Motor neuron (in vitro differentiated cells): ENCODE measurements around the gene ZNF528. TPM values are rescaled to one million over a fixed set of nuclear protein-coding genes. Genes with fewer than 3 reads are reported as not detected.

Source experiments
- ATAC-seq, 8 experiments: fragments of 200-7000 bp; cut with Tn5 transposase; replicated peaks in 6 of 8; 2 replicates each; pipeline ENCODE4 v1.8.0; 2021; ENCODE audit warnings: mild to moderate bottlenecking in 8 of 8, moderate library complexity in 8 of 8
- H3K27ac ChIP-seq, 2 donors: fragments of 250-450 bp; sonication (Bioruptor Pico); 2 replicates each; pipeline ENCODE4 v1.9.0; 2021; ENCODE audit warnings: antibody characterized with exemption in 2 of 2, mild to moderate bottlenecking in 2 of 2, moderate library complexity in 1 of 2
- H3K4me1 ChIP-seq, 2 donors: fragments of 250-450 bp; sonication (Bioruptor Pico); replicated peaks in 1 of 2; 2 replicates each; pipeline ENCODE4 v1.6.1; 2021; ENCODE audit warnings: antibody characterized with exemption in 2 of 2, mild to moderate bottlenecking in 2 of 2, moderate library complexity in 1 of 2
- H3K4me3 ChIP-seq, 5 donors: fragments of 250-450 bp; sonication (Bioruptor Pico); 2 replicates each; pipeline ENCODE4 v1.9.0; 2021; ENCODE audit warnings: antibody characterized with exemption in 5 of 5, mild to moderate bottlenecking in 5 of 5, moderate library complexity in 4 of 5
- WGBS, 10 experiments: fragments of 450-650 bp; shearing (Covaris generic); methylation state at CpG; one replicate each; pipeline ENCODE4 v1.0.0; 2022; 5-methylcytosine and 5-hydroxymethylcytosine counted together
- in situ Hi-C, 9 experiments: fragments of 400-800 bp; cut with MboI; loops; one replicate each; pipeline ENCODE4 v1.15.0; 2021; ENCODE audit warnings: low sequenced_read_pairs in 9 of 9, low pct_unique_long_range_greater_than_20kb in 2 of 9; ENCODE audit not compliant: unreplicated experiment in 9 of 9
- total RNA-seq, 8 experiments: library from RNA; unstranded; fragments of 300-600 nt; gene quantifications; 2 replicates each; pipeline versions ENCODE4 v1.2.3 to v1.2.4, GENCODE V29; 2022

Gene ZNF528
- total RNA-seq, 8 experiments from 2014 or later: 6.8 to 61.4 (median 35.1) TPM

GRCh38 chr19:52453324-52454094 is 55.9 kb downstream of the ZNF528 start, which contains the start of gene ZNF578:
ZNF578 (plus strand) TSS chr19:52453553; CDS start chr19:52501846, 48,293 bp downstream.
- H3K27ac ChIP-seq: no peak within 1 kb of the TSS
- in situ Hi-C loops: no loop called here
- WGBS, 10 experiments: 16 to 95% (median 95%) methylated on average over 5 to 19 of the region's 48 CpGs; no CpG with 5 or more reads in 7 of the 10 experiments

GRCh38 chr19:52464798-52465470 is 67.3 kb downstream of the ZNF528 start:
- no peak for ATAC-seq
- no peaks in the 10 kb centered on the region for H3K4me1 ChIP-seq
- 20 to 100% (median 67%) methylated on average over 1 to 8 of the region's 14 CpGs for WGBS, 10 experiments
- H3K27ac ChIP-seq: no peak overlapping the region
- no peak overlapping the region for H3K4me3 ChIP-seq
- in situ Hi-C loops: no loop called here

More at GRCh38 chr19:52453324-52454094, 55.9 kb downstream of the ZNF528 start, which contains the start of gene ZNF578:
- peak within 1 kb of the TSS in 1 of 5 donors; percentile 70 for H3K4me3 ChIP-seq
- ATAC-seq: peak in 5 of 8 experiments; percentile 74 to 99 (median 96)
- no peaks in the 10 kb centered on the region for H3K4me1 ChIP-seq

Other genes starting within 250 kb of the ZNF528 start
- 10 to 100 TPM in 4 of 8 experiments, 1 to 10 TPM in 4; 3.4 to 17.7 (median 9.4) TPM for gene ZNF836, start 226.2 kb upstream of the ZNF528 start, total RNA-seq
- 100 to 1,000 TPM; 135 to 212 (median 176) TPM for gene PPP2R1A, start 207.8 kb upstream of the ZNF528 start, total RNA-seq
- gene ZNF766, start 128.3 kb upstream of the ZNF528 start, total RNA-seq: 10 to 100 TPM; 13.5 to 30.4 (median 17.6) TPM
- 10 to 100 TPM in 4 of 8 experiments, 1 to 10 TPM in 4; 6.7 to 17.7 (median 10.0) TPM for gene ZNF480, start 100.7 kb upstream of the ZNF528 start, total RNA-seq
- 10 to 100 TPM in 5 of 8 experiments, 1 to 10 TPM in 3; 1.7 to 17.3 (median 13.3) TPM for gene ZNF610, start 61.6 kb upstream of the ZNF528 start, total RNA-seq
- gene ZNF880, start 27.9 kb upstream of the ZNF528 start, total RNA-seq: 10 to 100 TPM in 7 of 8 experiments, 1 to 10 TPM in 1; 8.2 to 40.1 (median 22.4) TPM
- gene ZNF534, start 31.3 kb downstream of the ZNF528 start, total RNA-seq: under 1 TPM in 6 of 8 experiments, not detected in 2; 0.05 to 0.78 (median 0.22) TPM
- 1 to 10 TPM in 2 of 8 experiments, under 1 TPM in 6; 0.11 to 7.5 (median 0.47) TPM for gene ZNF578, start 55.7 kb downstream of the ZNF528 start, total RNA-seq
- 10 to 100 TPM; 10.9 to 19.7 (median 14.3) TPM for gene ZNF808, start 129.8 kb downstream of the ZNF528 start, total RNA-seq
- 10 to 100 TPM in 2 of 8 experiments, 1 to 10 TPM in 6; 6.2 to 15.0 (median 9.5) TPM for gene ZNF701, start 172.4 kb downstream of the ZNF528 start, total RNA-seq
- gene ZNF83, start 240.5 kb downstream of the ZNF528 start, total RNA-seq: 100 to 1,000 TPM in 3 of 8 experiments, 10 to 100 TPM in 5; 27.7 to 163 (median 90.0) TPM